ENCODE data around the gene VSIG10L.
A peak's percentile ranks its signal among the peaks of the same experiment; 100 is the strongest.

The VSIG10L gene

GRCh38 chr19:51341976-51342580 lies at the start of gene VSIG10L:
TSS of gene VSIG10L (minus strand) at chr19:51342139. CDS start at chr19:51342124, 15 bp downstream.
- no peak for DNase-seq (ENCODE audit: low read depth)

DNA sequence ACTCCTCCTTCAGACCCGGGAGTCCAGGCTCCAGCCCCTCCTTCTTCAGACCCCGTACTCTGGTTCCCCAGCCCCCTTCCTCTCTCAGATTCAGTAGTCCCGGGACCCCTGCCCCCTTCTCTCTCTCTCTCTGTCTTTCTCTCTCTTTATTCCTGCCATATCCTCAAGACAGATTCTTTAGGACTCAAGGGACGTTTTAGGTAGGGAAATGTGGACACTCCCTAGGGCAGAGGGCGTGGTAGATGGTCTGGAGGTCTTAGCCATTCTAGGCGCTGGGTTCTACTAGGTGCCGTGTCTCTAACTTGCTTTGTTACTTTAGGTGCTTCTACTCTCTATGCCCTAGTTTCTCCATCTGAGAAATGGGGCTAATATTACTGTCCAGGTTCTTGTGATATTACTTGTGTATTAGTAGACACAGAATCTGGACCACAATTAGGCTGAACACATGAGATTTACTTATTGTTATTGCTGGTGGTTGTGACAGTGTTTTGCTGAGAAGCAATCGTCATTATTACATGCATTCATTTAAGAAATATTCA lies 49.2 kb upstream of the VSIG10L start:
- DNase-seq (ENCODE audit: low read depth) = no peak

GRCh38 chr19:51389143-51389542 lies 47.2 kb upstream of the VSIG10L start:
- DNase-seq (ENCODE audit: low read depth) = no peak

GRCh38 chr19:51387924-51388389 lies 46.0 kb upstream of the VSIG10L start, which contains the start of gene LIM2:
TSS of gene LIM2 (minus strand) at chr19:51387974. CDS start at chr19:51387443, 531 bp downstream.
- no peak for DNase-seq (ENCODE audit: low read depth)

DNA sequence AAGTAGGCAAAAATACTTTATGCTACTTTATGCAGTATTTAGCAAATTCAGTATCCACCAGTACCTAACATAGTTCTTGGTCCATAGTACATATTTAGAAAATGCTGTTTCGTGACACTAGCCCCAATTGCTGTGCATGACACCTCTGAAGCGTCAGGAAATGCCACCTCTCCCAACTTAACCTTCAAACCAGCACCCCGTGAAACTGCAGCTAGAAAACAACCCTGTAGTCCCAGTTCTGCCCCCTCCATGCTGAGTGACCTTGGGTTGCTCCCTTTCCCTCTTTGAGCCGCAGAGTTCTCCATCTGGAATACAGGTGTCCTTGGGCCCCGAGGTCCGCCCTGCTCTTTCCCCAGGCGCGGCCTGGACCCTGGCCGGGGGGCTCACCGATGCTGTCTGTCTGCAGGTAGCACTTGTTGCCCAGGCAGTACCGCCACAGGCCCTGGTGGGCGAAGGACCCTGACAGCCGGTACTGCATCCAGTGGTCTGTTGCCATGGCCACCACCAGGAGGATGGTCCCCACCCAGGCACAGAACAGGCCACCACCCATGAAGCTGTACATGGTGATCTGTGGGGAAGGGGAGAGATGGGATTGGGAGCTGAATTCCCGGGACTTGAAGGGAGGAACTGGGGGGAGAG lies 45.1 kb upstream of the VSIG10L start:
- DNase-seq (ENCODE audit: low read depth) = no peak

DNA sequence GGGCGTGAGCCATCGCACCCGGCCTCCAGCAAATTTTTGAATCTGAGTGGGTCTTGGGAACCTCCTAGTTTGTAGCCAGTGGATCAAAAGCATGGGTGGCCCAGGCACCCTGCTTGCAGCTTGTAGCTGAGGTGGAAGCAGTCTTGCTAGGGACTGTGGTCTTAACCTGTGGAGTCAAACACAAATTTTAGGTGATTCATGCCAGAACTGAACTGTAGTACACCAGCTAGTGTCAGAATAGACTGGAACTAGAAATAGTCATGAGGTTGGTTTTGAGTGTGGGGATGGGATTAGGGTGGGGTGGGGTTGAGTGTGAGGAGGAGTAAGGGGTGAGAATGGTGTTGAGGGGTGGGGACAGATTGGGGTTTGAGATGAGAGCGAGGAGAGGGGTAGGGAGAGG lies 40.1 kb upstream of the VSIG10L start:
- DNase-seq (ENCODE audit: low read depth) = no peak

DNA sequence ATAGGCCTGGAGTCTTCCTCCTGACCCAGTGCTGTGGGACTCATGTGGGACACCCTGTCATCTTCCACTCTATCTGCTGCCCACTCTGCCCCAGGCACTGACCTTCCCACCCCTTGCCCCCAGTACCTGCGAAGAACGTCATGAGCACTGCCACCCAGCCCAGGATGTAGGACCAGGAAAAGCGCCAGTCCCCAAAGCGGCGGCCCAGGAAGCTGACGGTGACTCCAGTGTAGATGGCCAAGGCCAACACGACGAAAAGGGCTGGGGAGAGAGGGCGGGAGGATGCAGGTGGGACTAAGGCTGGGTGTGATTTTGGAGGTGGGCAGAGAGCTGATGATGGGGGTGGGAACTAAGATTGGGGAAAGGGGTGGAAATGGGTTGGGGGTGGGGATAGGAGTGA lies 38.4 kb upstream of the VSIG10L start:
- DNase-seq (ENCODE audit: low read depth) = no peak

GRCh38 chr19:51377422-51377821 lies 35.5 kb upstream of the VSIG10L start:
- DNase-seq (ENCODE audit: low read depth) = no peak

DNA sequence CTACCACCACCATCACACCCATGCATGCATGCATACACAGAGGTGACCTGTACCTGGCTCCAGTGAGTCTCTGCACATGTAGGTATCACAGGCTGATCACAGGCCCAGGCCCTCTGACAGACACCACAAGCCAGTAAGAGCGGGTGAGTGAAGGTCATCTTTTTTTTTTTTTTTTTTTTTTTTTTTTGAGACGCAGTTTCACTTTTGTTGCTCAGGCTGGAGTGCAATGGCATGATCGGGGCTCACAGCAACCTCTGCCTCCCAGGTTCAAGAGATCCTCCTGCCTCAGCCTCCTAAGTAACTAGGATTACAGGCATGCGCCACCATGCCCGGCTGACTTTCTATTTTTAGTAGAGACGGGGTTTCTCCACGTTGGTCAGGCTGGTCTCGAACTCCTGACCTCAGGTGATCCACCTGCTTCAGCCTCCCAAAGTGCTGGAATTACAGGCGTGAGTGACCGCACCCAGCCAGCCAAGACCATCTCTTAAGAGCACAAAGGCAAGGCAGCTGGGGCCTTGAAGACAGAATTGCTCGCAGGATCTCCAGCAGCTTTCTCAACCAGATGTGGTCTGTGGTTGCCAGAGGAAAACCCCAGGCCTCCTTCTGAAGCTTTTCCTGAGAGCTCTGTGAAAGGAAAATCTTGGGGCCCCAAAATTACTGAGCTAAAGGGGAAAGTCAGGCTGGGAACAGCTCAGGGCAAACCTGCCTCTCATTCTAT lies 33.7 kb upstream of the VSIG10L start:
- DNase-seq (ENCODE audit: low read depth) = no peak

DNA sequence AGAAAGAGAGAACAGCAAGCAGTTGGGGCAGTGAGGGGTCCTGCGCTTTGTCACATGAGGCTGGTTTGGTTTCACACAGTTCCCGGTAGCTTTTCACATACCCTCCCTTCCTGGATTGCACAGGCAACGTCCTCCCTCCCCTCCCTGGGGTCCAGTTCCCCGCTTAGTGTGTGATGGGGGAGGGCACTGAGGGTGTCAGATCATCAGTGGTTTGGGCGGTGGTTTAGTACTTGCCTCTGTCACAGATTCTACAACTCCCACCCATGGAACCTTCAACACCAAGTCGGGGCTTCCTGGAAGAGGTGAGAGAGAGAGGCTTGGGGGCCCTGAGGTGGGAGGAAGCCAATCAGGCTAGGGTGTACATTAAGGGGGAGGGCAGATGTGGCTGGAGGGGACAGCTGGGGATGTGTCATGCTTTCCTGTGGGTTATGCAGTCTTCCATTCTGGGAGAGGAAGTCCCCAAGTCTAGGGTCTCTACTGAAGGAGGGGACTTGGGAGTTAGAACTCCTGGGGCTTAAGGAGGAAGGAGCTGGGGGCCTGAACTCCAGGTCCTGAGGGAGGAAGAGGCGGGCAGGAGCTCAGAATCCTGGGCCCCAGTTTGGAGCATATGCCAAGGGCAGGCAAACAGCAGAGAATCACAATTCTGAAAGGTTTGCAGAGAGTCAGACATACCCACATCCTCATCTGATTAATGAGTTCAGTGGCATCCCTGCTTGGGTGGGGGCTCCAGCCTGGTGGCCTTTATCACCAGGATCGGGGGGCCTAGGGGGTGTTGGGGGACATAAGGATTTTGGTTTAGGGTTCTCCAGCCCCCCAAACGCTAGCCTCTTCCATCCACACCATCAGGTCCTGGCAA lies 30.9 kb upstream of the VSIG10L start, which contains the start of gene NKG7:
Gene NKG7, minus strand, starts transcription at position 6 of the 856 bp plus-strand sequence. CDS start 119 bp downstream, outside the sequence.
- DNase-seq (ENCODE audit: low read depth) = no peak

- DNase-seq (ENCODE audit: low read depth) = no peak
These were observed 30.2 kb upstream of the VSIG10L start for GRCh38 chr19:51372021-51372648.

- no peak for DNase-seq (ENCODE audit: low read depth)
These were observed 29.3 kb upstream of the VSIG10L start for GRCh38 chr19:51371186-51371690.

- no peak for DNase-seq (ENCODE audit: low read depth)
These were observed 28.3 kb upstream of the VSIG10L start for GRCh38 chr19:51370230-51370629.

DNA sequence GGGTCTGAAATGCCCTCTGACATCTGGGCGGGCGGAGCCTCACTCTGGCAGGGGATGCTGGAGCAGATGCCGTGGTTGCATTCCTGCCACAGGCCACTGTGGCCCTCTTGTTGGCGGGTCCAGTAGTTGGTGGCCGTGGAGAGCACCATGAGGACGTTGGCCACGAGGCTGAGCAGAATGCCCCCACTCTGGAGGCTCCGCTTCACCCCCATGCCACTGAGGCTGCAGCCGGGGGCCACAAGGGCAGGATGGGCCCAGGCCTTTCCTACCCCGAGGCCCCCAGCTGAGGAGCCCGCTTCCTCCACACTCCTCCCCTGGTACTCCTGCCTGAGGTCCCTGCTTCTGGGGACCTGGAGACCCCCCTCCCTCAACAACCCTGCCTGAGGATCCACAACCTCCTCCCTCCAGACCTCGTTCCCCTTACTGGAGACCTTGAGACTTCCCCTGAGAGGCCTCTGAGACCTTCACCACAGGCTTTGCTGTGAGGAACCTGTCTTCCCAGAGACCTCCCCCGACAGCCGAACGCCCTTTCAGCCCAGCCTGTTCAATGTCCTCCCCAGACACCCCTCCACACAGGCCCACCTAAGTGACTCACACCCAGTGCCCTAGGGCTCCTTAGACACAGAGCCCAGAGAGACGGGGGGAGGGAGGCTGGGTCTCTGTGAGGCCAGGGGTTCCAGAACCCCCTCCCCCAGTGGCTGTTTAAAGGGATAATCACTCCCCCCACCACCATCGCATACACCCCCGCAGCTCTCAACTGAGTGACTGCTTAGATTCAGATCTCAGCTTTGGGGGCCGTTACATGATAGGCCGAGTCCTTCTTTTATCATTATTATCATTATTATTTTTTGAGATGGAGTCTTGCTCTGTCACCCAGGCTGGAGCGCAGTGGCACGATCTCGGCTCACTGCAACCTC lies 26.7 kb upstream of the VSIG10L start, which contains the start of gene CLDND2:
Gene CLDND2, minus strand, starts transcription at position 638 of the 917 bp plus-strand sequence. Its CDS starts 426 bp downstream, at position 212.
- no peak for DNase-seq (ENCODE audit: low read depth)

- DNase-seq (ENCODE audit: low read depth) = peak; percentile 96
These were observed 25.8 kb upstream of the VSIG10L start for GRCh38 chr19:51367565-51368365.

GRCh38 chr19:51367255-51367564 lies 25.3 kb upstream of the VSIG10L start:
- DNase-seq (ENCODE audit: low read depth) = no peak

DNA sequence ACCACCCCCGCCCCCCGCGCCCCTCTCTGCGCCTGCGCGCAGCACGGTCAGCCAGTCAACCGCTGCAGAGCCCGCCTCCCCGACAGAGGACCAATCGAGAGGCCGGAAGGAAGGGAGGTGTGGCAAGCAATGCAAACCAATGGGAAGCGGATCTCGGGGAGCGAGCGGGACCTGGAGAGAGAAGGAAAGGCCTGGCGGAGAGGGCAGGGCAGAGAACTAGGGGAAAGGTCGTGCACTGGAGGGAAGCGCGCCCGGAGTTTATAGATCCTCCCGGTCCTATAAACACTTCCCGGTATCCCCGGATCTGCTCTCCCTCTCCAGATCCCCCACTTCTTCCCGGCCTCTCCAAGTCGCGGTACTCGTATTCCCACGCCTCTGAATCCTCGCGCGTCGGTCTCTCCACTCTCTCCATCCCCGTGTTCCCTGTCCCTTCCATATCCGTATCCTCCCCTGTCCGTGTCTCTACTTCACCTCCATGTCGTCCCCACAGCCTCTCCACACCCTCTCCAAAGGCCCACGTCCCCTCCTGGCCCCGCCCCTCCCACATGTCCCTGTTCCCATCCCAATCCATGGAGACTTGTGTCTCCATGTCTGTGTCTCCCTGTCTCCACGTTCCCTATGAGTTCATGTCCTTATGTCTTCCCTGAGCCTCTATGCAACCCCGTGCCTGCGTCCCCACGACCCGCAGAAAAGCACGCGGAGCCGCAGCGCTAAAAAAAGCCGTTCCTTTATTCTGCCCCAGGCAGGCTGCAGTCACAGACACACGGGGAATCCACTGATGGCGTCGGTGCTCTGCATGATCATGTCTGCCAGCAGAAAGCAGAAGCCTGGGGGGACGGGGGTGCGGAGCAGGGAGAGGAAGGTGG lies 24.7 kb upstream of the VSIG10L start:
- DNase-seq (ENCODE audit: low read depth) = peak; percentile 98

- DNase-seq (ENCODE audit: low read depth) = no peak
These were observed 24.0 kb upstream of the VSIG10L start, which contains the start of gene ETFB for GRCh38 chr19:51365965-51366388. TSS of gene ETFB (minus strand) at chr19:51366388. CDS start at chr19:51366326, 62 bp downstream.
